ENCODE results near the gene TMEM14A.

DNA sequence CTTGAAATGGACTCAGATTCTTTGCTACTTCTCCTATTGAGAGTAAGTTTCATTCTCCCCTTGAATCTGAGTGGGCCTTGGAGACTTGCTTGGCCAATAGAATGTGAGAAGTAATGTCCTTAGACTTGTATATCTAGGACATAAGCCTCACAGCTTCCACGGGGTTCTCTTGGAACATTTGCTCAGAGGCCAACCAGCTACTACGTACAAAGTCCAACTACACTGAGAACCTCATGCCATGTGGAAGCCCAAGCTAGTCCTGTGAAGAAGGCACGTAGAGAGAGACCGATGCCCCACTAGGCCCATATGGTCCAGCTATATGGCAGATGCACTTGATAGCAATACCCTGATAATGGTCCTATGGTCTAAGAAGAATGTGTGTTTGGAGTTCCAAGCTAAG lies 22.9 kb downstream of the TMEM14A start:
- no peak for TF ChIP-seq GABPA (IDR thresholded peaks at IDR 0.05; ENCODE audit: low read depth)
- TF ChIP-seq, protein P1, sequence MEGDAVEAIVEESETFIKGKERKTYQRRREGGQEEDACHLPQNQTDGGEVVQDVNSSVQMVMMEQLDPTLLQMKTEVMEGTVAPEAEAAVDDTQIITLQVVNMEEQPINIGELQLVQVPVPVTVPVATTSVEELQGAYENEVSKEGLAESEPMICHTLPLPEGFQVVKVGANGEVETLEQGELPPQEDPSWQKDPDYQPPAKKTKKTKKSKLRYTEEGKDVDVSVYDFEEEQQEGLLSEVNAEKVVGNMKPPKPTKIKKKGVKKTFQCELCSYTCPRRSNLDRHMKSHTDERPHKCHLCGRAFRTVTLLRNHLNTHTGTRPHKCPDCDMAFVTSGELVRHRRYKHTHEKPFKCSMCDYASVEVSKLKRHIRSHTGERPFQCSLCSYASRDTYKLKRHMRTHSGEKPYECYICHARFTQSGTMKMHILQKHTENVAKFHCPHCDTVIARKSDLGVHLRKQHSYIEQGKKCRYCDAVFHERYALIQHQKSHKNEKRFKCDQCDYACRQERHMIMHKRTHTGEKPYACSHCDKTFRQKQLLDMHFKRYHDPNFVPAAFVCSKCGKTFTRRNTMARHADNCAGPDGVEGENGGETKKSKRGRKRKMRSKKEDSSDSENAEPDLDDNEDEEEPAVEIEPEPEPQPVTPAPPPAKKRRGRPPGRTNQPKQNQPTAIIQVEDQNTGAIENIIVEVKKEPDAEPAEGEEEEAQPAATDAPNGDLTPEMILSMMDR (IDR thresholded peaks at IDR 0.05; ENCODE audit: insufficient read depth, low read length), result no peak
- no peak for TF ChIP-seq POLR2AphosphoS5 (IDR thresholded peaks at IDR 0.05; ENCODE audit: low read depth)
- TF ChIP-seq, protein P2, sequence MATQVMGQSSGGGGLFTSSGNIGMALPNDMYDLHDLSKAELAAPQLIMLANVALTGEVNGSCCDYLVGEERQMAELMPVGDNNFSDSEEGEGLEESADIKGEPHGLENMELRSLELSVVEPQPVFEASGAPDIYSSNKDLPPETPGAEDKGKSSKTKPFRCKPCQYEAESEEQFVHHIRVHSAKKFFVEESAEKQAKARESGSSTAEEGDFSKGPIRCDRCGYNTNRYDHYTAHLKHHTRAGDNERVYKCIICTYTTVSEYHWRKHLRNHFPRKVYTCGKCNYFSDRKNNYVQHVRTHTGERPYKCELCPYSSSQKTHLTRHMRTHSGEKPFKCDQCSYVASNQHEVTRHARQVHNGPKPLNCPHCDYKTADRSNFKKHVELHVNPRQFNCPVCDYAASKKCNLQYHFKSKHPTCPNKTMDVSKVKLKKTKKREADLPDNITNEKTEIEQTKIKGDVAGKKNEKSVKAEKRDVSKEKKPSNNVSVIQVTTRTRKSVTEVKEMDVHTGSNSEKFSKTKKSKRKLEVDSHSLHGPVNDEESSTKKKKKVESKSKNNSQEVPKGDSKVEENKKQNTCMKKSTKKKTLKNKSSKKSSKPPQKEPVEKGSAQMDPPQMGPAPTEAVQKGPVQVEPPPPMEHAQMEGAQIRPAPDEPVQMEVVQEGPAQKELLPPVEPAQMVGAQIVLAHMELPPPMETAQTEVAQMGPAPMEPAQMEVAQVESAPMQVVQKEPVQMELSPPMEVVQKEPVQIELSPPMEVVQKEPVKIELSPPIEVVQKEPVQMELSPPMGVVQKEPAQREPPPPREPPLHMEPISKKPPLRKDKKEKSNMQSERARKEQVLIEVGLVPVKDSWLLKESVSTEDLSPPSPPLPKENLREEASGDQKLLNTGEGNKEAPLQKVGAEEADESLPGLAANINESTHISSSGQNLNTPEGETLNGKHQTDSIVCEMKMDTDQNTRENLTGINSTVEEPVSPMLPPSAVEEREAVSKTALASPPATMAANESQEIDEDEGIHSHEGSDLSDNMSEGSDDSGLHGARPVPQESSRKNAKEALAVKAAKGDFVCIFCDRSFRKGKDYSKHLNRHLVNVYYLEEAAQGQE (IDR thresholded peaks at IDR 0.05; ENCODE audit: insufficient replicate concordance, low read depth), result no peak
- TF ChIP-seq SPI1 (IDR thresholded peaks at IDR 0.05; ENCODE audit: borderline replicate concordance, low read depth), result no peak

All from HL-60 (cell line).